SK-N-SH treated with all-trans-retinoic acid at 6 μM for 48 hours (cell line): Measurements from ENCODE around the gene TRIL.

Experiments used
- ATAC-seq: fragments of 200-7000 bp; cut with Tn5 transposase; 3 replicates; pipeline ENCODE4 v1.9.1; 2020; ENCODE audit warnings: mild to moderate bottlenecking, moderate library complexity
- ARNTL ChIP-seq: fragments of 450-650 bp; formaldehyde crosslinking; IDR thresholded peaks from 2 replicates; pipeline ENCODE4 v1.5.0; 2020; ENCODE audit warnings: low read depth, mild to moderate bottlenecking, moderate library complexity, borderline replicate concordance
- CREB5 ChIP-seq: fragments of 250-450 bp; sonication (Bioruptor Pico); IDR thresholded peaks from 2 replicates; pipeline ENCODE4 v1.5.1; 2020; ENCODE audit warnings: low read depth, mild to moderate bottlenecking, moderate library complexity
- CSDC2 ChIP-seq: fragments of 250-450 bp; sonication (Bioruptor Pico); IDR thresholded peaks from 2 replicates; pipeline ENCODE4 v1.5.0; 2020; ENCODE audit warnings: mild to moderate bottlenecking, moderate library complexity
- CSRNP3 ChIP-seq: fragments of 250-450 bp; sonication (Bioruptor Pico); IDR thresholded peaks from 2 replicates; pipeline ENCODE4 v1.5.1; 2021; ENCODE audit warnings: mild to moderate bottlenecking, moderate library complexity
- GLIS3 ChIP-seq: fragments of 250-450 bp; sonication (Bioruptor Pico); IDR thresholded peaks from 2 replicates; pipeline ENCODE4 v1.5.0; 2020; ENCODE audit warnings: mild to moderate bottlenecking, moderate library complexity
- ISL1 ChIP-seq: fragments of 250-450 bp; sonication (Bioruptor Pico); IDR thresholded peaks from 2 replicates; pipeline ENCODE4 v2.1.2; 2022; ENCODE audit warnings: mild to moderate bottlenecking, moderate library complexity
- OSR1 ChIP-seq: fragments of 250-450 bp; sonication (Bioruptor Pico); IDR thresholded peaks from 2 replicates; pipeline ENCODE4 v1.8.0; 2022; ENCODE audit warnings: moderate library complexity, mild to moderate bottlenecking, inconsistent platforms
- PATZ1 ChIP-seq: fragments of 250-450 bp; sonication (Bioruptor Pico); IDR thresholded peaks from 2 replicates; pipeline ENCODE4 v1.8.0; 2020; ENCODE audit warnings: mild to moderate bottlenecking, moderate library complexity, borderline replicate concordance
- POU6F1 ChIP-seq: fragments of 250-450 bp; sonication (Bioruptor Pico); IDR thresholded peaks from 2 replicates; pipeline ENCODE4 v1.8.0; 2021; ENCODE audit warnings: low read depth, mild to moderate bottlenecking, moderate library complexity, borderline replicate concordance
- PPARA ChIP-seq: fragments of 250-450 bp; sonication (Bioruptor Pico); IDR thresholded peaks from 2 replicates; pipeline ENCODE4 v1.5.0; 2020; ENCODE audit warnings: mild to moderate bottlenecking, borderline replicate concordance
- RARB ChIP-seq: fragments of 250-450 bp; sonication (Bioruptor Pico); IDR thresholded peaks from 2 replicates; pipeline ENCODE4 v1.8.0; 2021; ENCODE audit warnings: mild to moderate bottlenecking, moderate library complexity
- SNAI2 ChIP-seq: fragments of 250-450 bp; sonication (Bioruptor Pico); IDR thresholded peaks from 2 replicates; pipeline ENCODE4 v1.5.0; 2020; ENCODE audit warnings: mild to moderate bottlenecking, moderate library complexity
- TCF4 ChIP-seq: fragments of 250-450 bp; sonication (Bioruptor Pico); IDR thresholded peaks from 2 replicates; pipeline ENCODE4 v1.8.0; 2021; ENCODE audit warnings: mild to moderate bottlenecking, moderate library complexity, borderline replicate concordance
- TOX ChIP-seq: fragments of 250-450 bp; sonication (Bioruptor Pico); IDR thresholded peaks from 2 replicates; pipeline ENCODE4 v1.8.0; 2021; ENCODE audit warnings: mild to moderate bottlenecking, moderate library complexity, borderline replicate concordance
- ZFP3 ChIP-seq: fragments of 250-450 bp; sonication (Bioruptor Pico); IDR thresholded peaks from 2 replicates; pipeline ENCODE4 v1.5.0; 2020; ENCODE audit warnings: mild to moderate bottlenecking, moderate library complexity
- ZFP30 ChIP-seq: fragments of 450-650 bp; formaldehyde crosslinking; IDR thresholded peaks from 2 replicates; pipeline ENCODE4 v1.5.0; 2022; ENCODE audit warnings: mild to moderate bottlenecking, moderate library complexity

The TRIL gene

GRCh38 chr7:28977881-28978280 is 19.8 kb upstream of the TRIL start (continued):
- TF ChIP-seq POU6F1 (no peak), OSR1 (CRISPR knock-in tag) (no peak), GLIS3 (CRISPR knock-in tag) (no peak), PPARA (CRISPR knock-in tag) (no peak), TOX (CRISPR knock-in tag) (no peak), CSRNP3 (CRISPR knock-in tag) (no peak)

GRCh38 chr7:28976022-28976421 is 17.9 kb upstream of the TRIL start:
- no peak for ATAC-seq
- TF ChIP-seq ZFP3 (no peak), TOX (CRISPR knock-in tag) (no peak), GLIS3 (CRISPR knock-in tag) (no peak), TCF4 (CRISPR knock-in tag) (no peak), CSRNP3 (CRISPR knock-in tag) (no peak), ISL1 (CRISPR knock-in tag) (no peak), RARB (no peak), POU6F1 (no peak), ARNTL (CRISPR knock-in tag) (no peak), CREB5 (CRISPR knock-in tag) (no peak)

- TF ChIP-seq ARNTL (CRISPR knock-in tag) (no peak), PATZ1 (CRISPR knock-in tag) (no peak), SNAI2 (CRISPR knock-in tag) (no peak), CREB5 (CRISPR knock-in tag) (no peak), CSDC2 (CRISPR knock-in tag) (no peak), RARB (no peak), POU6F1 (no peak), OSR1 (CRISPR knock-in tag) (no peak), ZFP30 (CRISPR knock-in tag) (no peak), CSRNP3 (CRISPR knock-in tag) (no peak)
- no peak for ATAC-seq
Observed at GRCh38 chr7:28973591-28973990, 15.5 kb upstream of the TRIL start.
